HUES48 (cell line): Measurements from ENCODE around the gene MRPL28.
"Not testable (repeated sequence)": the region's sequence is repeated elsewhere in the genome, so short reads cannot be mapped to it uniquely, and the experiment has no call there.

Source experiments
- H3K27ac ChIP-seq: one replicate; pipeline ENCODE4 v1.7.0; 2013; ENCODE audit warnings: low read depth, low read length, inconsistent platforms
- H3K27me3 ChIP-seq: 2 replicates; pipeline ENCODE4 v1.6.1; 2013; ENCODE audit warnings: mild to moderate bottlenecking, low read length; ENCODE audit not compliant: control insufficient read depth, insufficient read depth
- H3K36me3 ChIP-seq: 2 replicates; pipeline ENCODE4 v1.6.1; 2013; ENCODE audit warnings: low read length; ENCODE audit not compliant: control insufficient read depth, insufficient read depth
- H3K4me1 ChIP-seq: 2 replicates; pipeline ENCODE4 v1.6.1; 2013; ENCODE audit warnings: mild to moderate bottlenecking, low read length; ENCODE audit not compliant: control insufficient read depth, insufficient read depth
- H3K4me3 ChIP-seq: 2 replicates; pipeline ENCODE4 v1.5.1; 2013; ENCODE audit warnings: mild to moderate bottlenecking, low read depth, low read length
- H3K9ac ChIP-seq: 2 replicates; pipeline ENCODE4 v1.6.1; 2013; ENCODE audit warnings: mild to moderate bottlenecking, low read depth, low read length, moderate library complexity
- H3K9me3 ChIP-seq: 2 replicates; pipeline ENCODE4 v1.6.1; 2013; ENCODE audit warnings: low read length; ENCODE audit not compliant: control insufficient read depth, insufficient read depth

The MRPL28 gene

DNA sequence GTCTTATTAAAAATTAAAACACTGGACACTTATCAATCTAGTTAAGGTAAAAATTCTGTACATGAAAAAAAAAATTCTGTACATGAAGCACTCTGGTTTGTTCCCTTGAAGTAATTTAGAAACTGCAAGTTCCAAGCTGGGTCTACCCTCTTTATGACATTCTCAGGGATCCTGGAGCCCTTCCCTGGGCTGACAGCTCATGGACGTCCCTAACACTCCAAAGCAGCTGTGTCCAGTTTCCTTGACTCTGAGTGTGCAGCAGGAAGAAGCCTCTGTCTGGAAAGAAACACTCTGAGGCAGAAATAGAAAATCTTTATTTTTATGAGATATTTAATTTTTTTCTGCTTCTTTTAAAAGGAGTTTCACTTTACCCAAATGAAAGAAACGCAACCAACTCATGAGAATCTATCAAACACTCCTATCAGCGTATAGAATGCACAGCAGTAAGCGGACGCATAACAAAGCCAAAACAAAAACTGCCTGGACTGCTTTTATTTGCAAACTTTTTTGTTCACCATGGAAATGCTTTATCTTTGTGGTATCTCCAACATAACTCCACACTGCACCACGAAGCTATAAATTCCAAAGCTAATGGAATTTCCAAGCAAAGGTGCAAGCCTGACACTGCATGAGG is 39.0 kb downstream of the MRPL28 start:
- not testable (repeated sequence) for H3K36me3 ChIP-seq, H3K27me3 ChIP-seq, H3K4me1 ChIP-seq, H3K9me3 ChIP-seq, H3K4me3 ChIP-seq, H3K27ac ChIP-seq, H3K9ac ChIP-seq

- no peaks in the 10 kb centered on the region for H3K36me3 ChIP-seq
- no peaks in the 10 kb centered on the region for H3K9me3 ChIP-seq
- H3K9ac ChIP-seq = no peak overlapping the region
- H3K4me3 ChIP-seq = no peak overlapping the region
- no peak overlapping the region for H3K27ac ChIP-seq
- H3K27me3 ChIP-seq = no peaks in the 10 kb centered on the region
- H3K4me1 ChIP-seq = 0 out of 2 replicates have a peak, but pooled peaks cover 5% of the 10 kb centered on the region
Measured at GRCh38 chr16:330741-331140, 39.6 kb downstream of the MRPL28 start.

DNA sequence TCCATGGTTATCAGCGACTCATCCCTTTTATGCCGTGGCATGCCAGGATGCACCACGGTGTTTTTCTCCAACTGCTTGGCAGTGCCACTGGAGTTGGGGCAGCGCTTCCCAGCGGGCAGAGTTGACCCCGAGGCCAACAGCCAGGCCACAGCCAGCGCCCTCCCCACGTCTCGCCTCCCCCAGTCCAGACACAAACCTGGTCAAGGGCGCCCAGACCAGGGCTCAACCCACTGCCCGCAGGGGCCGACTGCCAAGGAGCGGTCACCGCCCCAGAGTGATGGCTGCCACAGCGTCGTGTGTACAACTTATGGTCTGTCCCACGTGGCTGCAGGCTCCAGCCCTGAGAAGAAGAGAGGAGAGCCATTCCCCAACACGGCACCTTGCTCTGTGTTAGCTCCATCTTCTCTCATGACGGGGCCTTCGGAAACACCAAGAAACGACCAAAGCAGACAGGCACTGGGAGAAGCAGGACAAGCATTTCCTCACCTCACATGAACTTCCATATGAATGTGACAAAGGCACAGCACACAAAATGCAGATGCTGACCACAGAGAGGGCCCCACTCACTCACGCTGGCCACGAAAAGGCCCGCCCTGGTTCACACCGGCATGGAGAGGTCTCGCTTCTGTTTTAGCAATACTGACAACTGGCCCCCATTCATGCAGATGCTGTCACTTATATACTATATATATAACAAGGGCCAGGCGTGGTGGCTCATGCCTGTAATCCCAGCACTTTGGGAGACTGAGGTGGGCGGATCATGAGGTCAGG is 44.8 kb downstream of the MRPL28 start:
- Histone ChIP-seq H3K9ac (no peak overlapping the region; the same call in 1 of the 2 replicates), H3K36me3 (no peaks in the 10 kb centered on the region), H3K9me3 (no peaks in the 10 kb centered on the region), H3K27me3 (no peaks in the 10 kb centered on the region), H3K4me1 (peaks cover 15% of the 10 kb centered on the region; the same call in 1 of the 2 replicates), H3K4me3 (no peak overlapping the region), H3K27ac (no peak overlapping the region)

- H3K9ac ChIP-seq = 0 out of 2 replicates have a peak overlapping the region, but pooled peaks have one; percentile 30
- no peaks in the 10 kb centered on the region for H3K9me3 ChIP-seq
- no peak overlapping the region for H3K27ac ChIP-seq
- peaks cover 15% of the 10 kb centered on the region; the same call in 1 of the 2 replicates for H3K4me1 ChIP-seq
- no peaks in the 10 kb centered on the region for H3K27me3 ChIP-seq
- H3K4me3 ChIP-seq = no peak overlapping the region
- H3K36me3 ChIP-seq = no peaks in the 10 kb centered on the region
Measured at GRCh38 chr16:324451-325334, 45.6 kb downstream of the MRPL28 start.

GRCh38 chr16:324201-324450 is 46.2 kb downstream of the MRPL28 start:
- Histone ChIP-seq H3K9ac (no peak overlapping the region), H3K27me3 (no peaks in the 10 kb centered on the region), H3K27ac (no peak overlapping the region), H3K9me3 (no peaks in the 10 kb centered on the region), H3K4me1 (peaks cover 18% of the 10 kb centered on the region; the same call in 1 of the 2 replicates), H3K4me3 (no peak overlapping the region), H3K36me3 (no peaks in the 10 kb centered on the region)

- H3K27ac ChIP-seq = no peak overlapping the region
- no peak overlapping the region for H3K4me3 ChIP-seq
- peaks cover 25% of the 10 kb centered on the region; the same call in 1 of the 2 replicates for H3K4me1 ChIP-seq
- H3K27me3 ChIP-seq = no peaks in the 10 kb centered on the region
- H3K9me3 ChIP-seq = no peaks in the 10 kb centered on the region
- no peaks in the 10 kb centered on the region for H3K36me3 ChIP-seq
- H3K9ac ChIP-seq = no peak overlapping the region
Measured at GRCh38 chr16:322476-323143, 47.7 kb downstream of the MRPL28 start.

DNA sequence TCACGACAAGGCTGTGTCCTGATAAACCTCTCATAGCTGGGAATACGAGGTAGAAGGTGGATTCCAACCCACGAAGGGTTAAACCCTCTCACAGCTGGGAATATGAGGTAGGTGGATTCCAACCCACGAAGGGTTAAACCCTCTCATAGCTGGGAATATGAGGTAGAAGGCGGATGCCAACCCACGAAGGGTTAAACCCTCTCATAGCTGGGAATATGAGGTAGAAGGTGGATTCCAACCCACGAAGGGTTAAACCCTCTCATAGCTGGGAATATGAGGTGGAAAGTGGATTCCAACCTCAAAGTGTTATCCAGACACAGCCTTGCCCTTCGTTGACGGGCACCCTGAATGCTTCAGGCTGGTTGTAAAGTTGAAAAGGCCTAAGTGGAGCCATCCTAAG is 48.8 kb downstream of the MRPL28 start:
- no peak overlapping the region for H3K4me3 ChIP-seq
- no peaks in the 10 kb centered on the region for H3K36me3 ChIP-seq
- peaks cover 25% of the 10 kb centered on the region; the same call in 1 of the 2 replicates for H3K4me1 ChIP-seq
- no peaks in the 10 kb centered on the region for H3K27me3 ChIP-seq
- no peaks in the 10 kb centered on the region for H3K9me3 ChIP-seq
- no peak overlapping the region for H3K27ac ChIP-seq
- no peak overlapping the region for H3K9ac ChIP-seq

- Histone ChIP-seq H3K27ac (no peak overlapping the region), H3K36me3 (no peaks in the 10 kb centered on the region), H3K4me1 (peaks cover 18% of the 10 kb centered on the region; the same call in 1 of the 2 replicates), H3K4me3 (no peak overlapping the region), H3K27me3 (no peaks in the 10 kb centered on the region), H3K9me3 (no peaks in the 10 kb centered on the region), H3K9ac (no peak overlapping the region)
Measured at GRCh38 chr16:320206-320605, 50.1 kb downstream of the MRPL28 start.

DNA sequence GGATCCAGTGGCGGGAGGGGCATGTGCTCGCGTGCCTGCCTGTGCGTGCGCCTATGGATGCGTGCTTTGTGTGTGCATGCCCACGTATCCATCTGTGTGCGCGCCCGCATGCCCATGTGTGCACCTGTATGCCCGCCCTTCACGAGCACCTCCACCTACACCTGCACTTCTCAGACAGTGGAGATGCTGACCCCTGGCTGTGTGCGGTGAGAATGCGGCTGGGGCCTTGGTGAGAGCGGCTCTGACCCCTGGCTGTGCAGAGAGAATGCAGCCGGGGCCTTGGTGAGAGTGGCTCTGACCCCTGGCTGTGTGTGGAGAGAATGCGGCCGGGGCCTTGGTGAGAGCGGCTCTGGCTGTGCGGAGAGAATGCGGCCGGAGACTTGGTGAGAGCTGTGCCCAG is 51.7 kb downstream of the MRPL28 start:
- H3K27me3 ChIP-seq = no peaks in the 10 kb centered on the region
- H3K9me3 ChIP-seq = no peaks in the 10 kb centered on the region
- H3K36me3 ChIP-seq = peaks cover 14% of the 10 kb centered on the region
- peak overlapping the region; percentile 38 for H3K27ac ChIP-seq
- no peak overlapping the region for H3K4me3 ChIP-seq
- H3K9ac ChIP-seq = no peak overlapping the region
- H3K4me1 ChIP-seq = peaks cover 10% of the 10 kb centered on the region; the same call in 1 of the 2 replicates

GRCh38 chr16:317583-317982 is 52.8 kb downstream of the MRPL28 start:
- Histone ChIP-seq H3K9me3 (no peaks in the 10 kb centered on the region), H3K36me3 (peaks cover 23% of the 10 kb centered on the region), H3K4me3 (no peak overlapping the region), H3K4me1 (peaks cover 10% of the 10 kb centered on the region; the same call in 1 of the 2 replicates), H3K27me3 (no peaks in the 10 kb centered on the region), H3K27ac (no peak overlapping the region), H3K9ac (no peak overlapping the region)
